ENCODE data around the gene NACA2. TPM values are rescaled to one million over a fixed set of nuclear protein-coding genes. Genes with fewer than 3 reads are reported as not detected.
"Not testable (repeated sequence)": the region's sequence is repeated elsewhere in the genome, so short reads cannot be mapped to it uniquely, and the experiment has no call there.

NACA2 gene
- total RNA-seq, 2 experiments from 2014 or later, result not detected

DNA sequence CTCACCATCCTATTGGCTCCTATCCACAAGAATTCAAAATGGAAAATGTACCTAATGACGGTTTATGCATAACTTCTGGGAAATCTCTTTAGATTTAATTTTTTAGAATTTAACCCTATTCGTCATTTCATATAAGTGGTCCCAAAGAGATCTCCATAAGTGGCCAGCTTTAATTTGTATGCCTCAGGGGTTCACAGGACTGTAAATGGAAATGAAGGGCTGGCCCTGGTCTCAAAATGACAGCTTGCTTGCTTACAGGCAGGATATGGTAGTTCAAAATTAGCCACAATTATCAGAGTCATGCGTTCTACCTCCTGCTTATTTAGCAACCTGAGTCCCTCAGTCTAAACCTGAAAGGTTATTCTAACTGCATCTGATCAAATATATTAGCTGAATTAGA is 6.6 kb upstream of the NACA2 start:
- intact Hi-C loops (cut with micrococcal nuclease), result no loop called here
- H3K9me3 Mint-ChIP-seq, result no peaks in the 10 kb centered on the region
- DNase-seq, result no peak
- H3K27me3 Mint-ChIP-seq (ENCODE audit: low read depth), result peaks cover 7% of the 10 kb centered on the region
- no peaks in the 10 kb centered on the region for H3K4me1 Mint-ChIP-seq (ENCODE audit: low read depth)
- CTCF ChIA-PET, result no interaction called here
- no peak overlapping the region for H3K27ac Mint-ChIP-seq
- H3K4me3 Mint-ChIP-seq, result no peak overlapping the region
- no peaks in the 10 kb centered on the region for H3K36me3 Mint-ChIP-seq (ENCODE audit: low read depth)

DNA sequence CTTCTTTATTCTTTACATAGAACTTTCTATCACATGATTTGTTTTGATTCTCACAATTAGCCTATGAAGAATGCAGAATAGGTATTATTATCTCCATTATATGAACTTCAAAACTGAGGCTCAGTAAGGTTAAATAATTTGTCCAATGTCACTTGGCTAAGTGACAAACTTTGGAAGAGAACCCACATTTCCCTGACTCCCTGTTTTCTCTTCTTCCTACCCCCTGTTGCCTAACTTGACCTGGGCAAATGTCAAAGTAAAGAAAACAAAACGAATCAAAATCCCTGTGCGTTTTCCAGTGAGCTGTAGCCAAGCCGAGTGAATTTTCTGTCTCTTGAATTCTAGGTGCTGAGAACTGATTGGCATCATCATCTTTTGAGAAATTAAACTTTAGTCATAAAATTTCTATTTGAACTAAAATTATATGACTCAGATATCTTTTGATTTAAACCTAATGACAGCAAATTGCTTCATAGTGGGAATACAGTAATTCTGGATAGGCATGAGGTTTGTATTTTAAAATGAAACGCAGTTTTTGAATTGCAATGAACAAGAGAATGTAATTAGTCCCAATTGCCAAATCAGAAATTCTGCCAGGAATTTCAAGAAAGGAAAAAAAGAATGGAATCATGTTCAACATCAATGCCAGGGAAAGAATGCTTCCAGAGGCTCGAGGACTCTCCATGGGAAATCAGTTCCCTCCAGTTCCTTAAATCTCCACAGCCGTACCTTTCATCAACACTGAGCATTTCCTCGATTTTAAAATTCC is 4.6 kb upstream of the NACA2 start:
- Mint-ChIP-seq H3K4me1 (ENCODE audit: low read depth) (no peaks in the 10 kb centered on the region), H3K36me3 (ENCODE audit: low read depth) (no peaks in the 10 kb centered on the region), H3K27ac (no peak overlapping the region), H3K4me3 (no peak overlapping the region), H3K9me3 (no peaks in the 10 kb centered on the region), H3K27me3 (ENCODE audit: low read depth) (peaks cover 7% of the 10 kb centered on the region)
- intact Hi-C loops (cut with micrococcal nuclease), result no loop called here
- CTCF ChIA-PET, result interaction anchor here (0.6 kb wide), 2 partner anchors 19 to 240 kb away, joined by 4 to 5 read pairs; no protein-coding TSS in a partner anchor
- DNase-seq, result no peak

DNA sequence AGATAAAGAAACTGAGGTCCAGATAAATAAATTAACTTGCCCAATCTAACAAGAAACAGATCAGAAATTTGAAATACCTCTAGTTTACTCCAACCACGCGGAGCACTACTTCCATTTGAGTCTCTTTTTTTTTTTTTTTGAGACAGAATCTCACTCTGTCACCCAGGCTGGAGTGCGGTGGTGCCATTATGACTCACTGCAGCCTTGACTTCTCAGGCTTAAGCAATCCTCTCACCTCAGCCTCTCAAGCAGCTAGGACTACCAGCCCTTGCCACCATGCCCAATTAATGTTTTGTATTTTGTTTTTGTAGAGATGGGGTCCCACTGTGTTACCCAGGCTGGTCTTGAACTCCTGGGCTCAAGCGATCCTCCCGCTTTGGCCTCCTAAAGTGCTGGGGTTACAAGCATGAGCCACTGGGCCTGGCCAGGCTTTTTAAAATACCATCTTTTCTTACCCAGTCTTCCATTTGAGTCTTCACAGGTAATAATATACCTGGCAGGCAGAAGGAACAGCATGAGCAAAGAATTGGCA is 3.3 kb upstream of the NACA2 start:
- intact Hi-C loops (cut with micrococcal nuclease), result no loop called here
- H3K27ac Mint-ChIP-seq, result no peak overlapping the region
- DNase-seq, result no peak

DNA sequence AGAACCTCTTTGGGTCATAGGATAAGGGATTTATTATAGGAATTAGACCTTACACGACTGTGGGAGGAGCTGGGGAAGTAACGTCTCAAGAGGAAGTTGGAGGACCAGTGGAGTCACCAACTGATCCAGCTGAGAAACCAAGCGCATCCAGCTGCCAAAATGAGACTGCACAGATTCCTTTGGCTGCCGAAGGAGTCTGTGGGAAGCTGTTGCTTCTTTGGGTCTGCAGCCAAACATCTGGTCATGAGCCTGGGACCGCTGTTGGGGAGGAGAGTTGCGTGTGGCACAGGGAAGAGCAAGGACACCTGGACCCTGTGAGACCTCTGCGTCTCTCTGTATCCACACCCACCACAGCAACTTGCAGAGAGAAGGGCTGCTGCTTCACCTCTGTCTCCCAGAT is 2.4 kb upstream of the NACA2 start:
- no peak overlapping the region for H3K27ac Mint-ChIP-seq
- H3K27me3 Mint-ChIP-seq (ENCODE audit: low read depth), result peaks cover 7% of the 10 kb centered on the region

More for the DNA sequence above, 3.3 kb upstream of the NACA2 start:
- Mint-ChIP-seq H3K36me3 (ENCODE audit: low read depth) (no peaks in the 10 kb centered on the region), H3K4me1 (ENCODE audit: low read depth) (no peaks in the 10 kb centered on the region), H3K27me3 (ENCODE audit: low read depth) (peaks cover 7% of the 10 kb centered on the region), H3K4me3 (no peak overlapping the region), H3K9me3 (no peaks in the 10 kb centered on the region)
- CTCF ChIA-PET, result no interaction called here

DNA sequence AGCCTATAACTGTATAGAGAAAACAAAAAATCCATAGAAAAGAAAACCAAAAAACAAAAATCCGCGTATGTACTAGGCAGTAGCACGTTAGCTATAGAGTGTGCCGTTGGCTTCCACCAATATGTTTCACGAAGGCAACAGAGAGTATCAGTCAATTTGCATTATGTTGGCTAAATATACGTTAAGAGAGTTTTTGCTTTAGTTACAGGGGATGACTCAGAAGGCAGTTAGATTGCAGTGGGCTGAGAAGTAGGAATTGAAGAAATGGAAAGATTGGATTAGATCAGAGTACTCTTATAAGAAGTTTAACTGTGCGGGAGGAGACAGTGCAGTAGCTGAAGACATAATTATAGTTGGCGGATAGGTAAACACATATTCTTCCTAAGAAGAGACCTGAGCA is 911 bp upstream of the NACA2 start:
- Mint-ChIP-seq H3K27ac (no peak overlapping the region), H3K27me3 (ENCODE audit: low read depth) (peaks cover 7% of the 10 kb centered on the region), H3K9me3 (no peaks in the 10 kb centered on the region), H3K4me1 (ENCODE audit: low read depth) (no peaks in the 10 kb centered on the region), H3K36me3 (ENCODE audit: low read depth) (no peaks in the 10 kb centered on the region), H3K4me3 (no peak overlapping the region)
- intact Hi-C loops (cut with micrococcal nuclease), result no loop called here
- no peak for DNase-seq
- CTCF ChIA-PET, result no interaction called here

More for the DNA sequence above, 2.4 kb upstream of the NACA2 start:
- Mint-ChIP-seq H3K36me3 (ENCODE audit: low read depth) (no peaks in the 10 kb centered on the region), H3K9me3 (no peaks in the 10 kb centered on the region), H3K4me1 (ENCODE audit: low read depth) (no peaks in the 10 kb centered on the region), H3K4me3 (no peak overlapping the region)
- DNase-seq, result no peak
- CTCF ChIA-PET, result no interaction called here
- intact Hi-C loops (cut with micrococcal nuclease), result no loop called here

DNA sequence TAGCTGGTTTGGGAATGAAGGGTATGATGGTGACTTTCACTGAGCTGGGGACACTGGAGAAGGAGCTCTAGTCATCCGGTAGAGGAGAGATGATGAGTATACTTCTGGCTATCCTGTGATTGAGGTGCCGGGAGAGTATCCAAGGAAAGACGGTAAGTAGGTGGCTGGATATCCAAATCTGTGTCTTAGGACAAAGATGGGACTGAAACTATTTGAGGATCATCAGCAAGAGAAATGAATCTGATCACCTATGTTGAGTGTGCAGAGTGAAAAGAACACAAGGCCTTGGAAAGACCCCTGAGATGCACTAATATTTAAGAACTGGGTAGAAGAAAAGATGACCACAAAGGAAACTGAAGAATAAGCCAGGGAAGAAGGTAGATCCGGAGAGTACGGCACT is 1.0 kb downstream of the NACA2 start:
- H3K4me1 Mint-ChIP-seq (ENCODE audit: low read depth), result no peaks in the 10 kb centered on the region
- intact Hi-C loops (cut with micrococcal nuclease), result no loop called here
- no peaks in the 10 kb centered on the region for H3K36me3 Mint-ChIP-seq (ENCODE audit: low read depth)
- H3K4me3 Mint-ChIP-seq, result no peak overlapping the region
- DNase-seq, result no peak
- CTCF ChIA-PET, result no interaction called here
- H3K9me3 Mint-ChIP-seq, result no peaks in the 10 kb centered on the region
- peaks cover 5% of the 10 kb centered on the region for H3K27me3 Mint-ChIP-seq (ENCODE audit: low read depth)
- H3K27ac Mint-ChIP-seq, result no peak overlapping the region

DNA sequence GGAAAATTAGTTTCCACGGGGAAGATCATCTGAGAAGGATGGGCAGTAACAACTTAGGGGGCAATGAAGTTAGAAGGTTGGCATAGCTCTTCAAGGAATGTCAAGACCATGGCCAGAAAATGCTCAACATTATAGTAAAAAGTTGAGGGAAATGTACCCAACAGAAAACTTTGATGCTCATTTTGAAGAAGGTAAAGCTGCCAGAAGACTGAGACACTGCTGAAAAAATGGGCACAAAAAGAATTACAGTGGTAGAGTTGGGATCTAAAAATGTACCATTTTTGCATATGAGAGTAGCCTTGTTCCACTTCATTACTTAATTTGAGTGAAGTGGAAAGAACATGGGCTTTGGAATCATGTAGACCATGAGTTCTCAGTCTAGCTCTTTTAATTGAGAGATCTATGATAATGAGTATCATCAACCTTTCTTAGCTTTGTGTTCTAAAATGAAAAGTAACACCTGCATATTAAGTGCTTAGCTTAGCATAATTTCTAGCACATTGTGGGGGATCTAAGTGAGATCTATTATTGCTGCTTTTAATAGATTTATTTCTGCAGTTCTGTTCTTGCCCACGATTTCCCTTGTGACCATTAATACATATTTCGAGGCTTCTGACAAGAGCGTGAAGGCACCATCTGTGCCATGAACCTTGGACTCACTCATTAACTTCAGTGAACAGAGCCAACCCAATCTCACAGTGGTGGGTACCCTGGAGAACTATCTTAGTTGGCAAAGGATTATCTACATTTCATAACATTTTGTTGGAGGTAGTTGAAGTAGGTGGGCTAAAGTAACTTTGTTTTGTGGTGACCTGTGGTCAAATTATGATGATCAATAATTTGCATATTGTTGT is 3.0 kb downstream of the NACA2 start:
- no peaks in the 10 kb centered on the region for H3K4me1 Mint-ChIP-seq (ENCODE audit: low read depth)
- H3K9me3 Mint-ChIP-seq, result no peaks in the 10 kb centered on the region
- H3K27me3 Mint-ChIP-seq (ENCODE audit: low read depth), result peaks cover 1% of the 10 kb centered on the region
- no peak for DNase-seq
- intact Hi-C loops (cut with micrococcal nuclease), result no loop called here
- no peak overlapping the region for H3K27ac Mint-ChIP-seq
- H3K4me3 Mint-ChIP-seq, result no peak overlapping the region
- CTCF ChIA-PET, result interaction anchor here (0.7 kb wide), 1 partner anchor 192 kb away, joined by 3 read pairs; no protein-coding TSS in a partner anchor
- H3K36me3 Mint-ChIP-seq (ENCODE audit: low read depth), result no peaks in the 10 kb centered on the region

DNA sequence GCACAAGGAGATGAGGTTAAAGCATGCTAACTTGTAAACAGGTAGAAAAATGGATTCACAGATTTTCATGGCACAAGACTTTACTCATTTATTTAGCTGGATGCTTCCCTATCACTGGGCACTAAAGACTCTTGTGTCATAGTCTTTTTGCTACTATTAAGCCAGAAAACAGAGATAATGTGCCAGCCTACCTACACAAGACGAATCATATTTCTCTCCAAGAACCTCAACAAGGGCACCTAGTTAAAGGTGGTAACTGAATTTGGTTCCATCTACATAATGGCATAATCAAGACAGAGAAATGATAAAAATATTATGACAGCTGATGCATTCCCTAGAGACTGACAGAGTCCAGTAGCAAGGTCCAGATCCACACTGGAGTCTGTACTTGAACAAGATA is 3.8 kb downstream of the NACA2 start:
- no peak overlapping the region for H3K27ac Mint-ChIP-seq
- no peaks in the 10 kb centered on the region for H3K27me3 Mint-ChIP-seq (ENCODE audit: low read depth)
- H3K4me1 Mint-ChIP-seq (ENCODE audit: low read depth), result no peaks in the 10 kb centered on the region
- CTCF ChIA-PET, result interaction anchor here (0.7 kb wide), 1 partner anchor 191 kb away, joined by 3 read pairs; no protein-coding TSS in a partner anchor
- no peak for DNase-seq
- intact Hi-C loops (cut with micrococcal nuclease), result no loop called here
- H3K36me3 Mint-ChIP-seq (ENCODE audit: low read depth), result no peaks in the 10 kb centered on the region
- no peaks in the 10 kb centered on the region for H3K9me3 Mint-ChIP-seq
- no peak overlapping the region for H3K4me3 Mint-ChIP-seq

DNA sequence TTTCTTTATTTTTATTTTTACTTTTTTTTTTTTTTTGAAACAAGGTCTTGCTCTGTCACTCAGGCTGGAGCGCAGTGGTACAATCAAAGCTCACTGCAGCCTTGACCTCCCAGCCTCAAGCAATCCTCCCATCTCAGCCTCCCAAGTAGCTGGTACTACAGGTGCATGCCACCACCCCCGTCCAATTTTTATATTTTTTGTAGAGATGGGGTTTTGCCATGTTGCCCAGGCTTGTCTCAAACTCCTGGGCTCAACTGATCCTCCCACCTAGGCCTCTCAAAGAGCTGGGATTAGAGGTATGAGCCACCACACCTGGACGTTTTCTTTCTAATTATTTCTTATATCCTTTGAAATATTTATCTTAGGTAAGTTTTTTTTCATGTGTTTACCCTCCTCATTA is 4.4 kb downstream of the NACA2 start:
- H3K4me3 Mint-ChIP-seq; H3K27ac Mint-ChIP-seq; H3K9me3 Mint-ChIP-seq; intact Hi-C loops (cut with micrococcal nuclease); DNase-seq; H3K27me3 Mint-ChIP-seq (ENCODE audit: low read depth); H3K4me1 Mint-ChIP-seq (ENCODE audit: low read depth); H3K36me3 Mint-ChIP-seq (ENCODE audit: low read depth): not testable (repeated sequence)
- CTCF ChIA-PET, result interaction anchor here (0.6 to 0.7 kb wide), 2 partner anchors 19 to 898 kb away, joined by 3 to 4 read pairs; no protein-coding TSS in a partner anchor

DNA sequence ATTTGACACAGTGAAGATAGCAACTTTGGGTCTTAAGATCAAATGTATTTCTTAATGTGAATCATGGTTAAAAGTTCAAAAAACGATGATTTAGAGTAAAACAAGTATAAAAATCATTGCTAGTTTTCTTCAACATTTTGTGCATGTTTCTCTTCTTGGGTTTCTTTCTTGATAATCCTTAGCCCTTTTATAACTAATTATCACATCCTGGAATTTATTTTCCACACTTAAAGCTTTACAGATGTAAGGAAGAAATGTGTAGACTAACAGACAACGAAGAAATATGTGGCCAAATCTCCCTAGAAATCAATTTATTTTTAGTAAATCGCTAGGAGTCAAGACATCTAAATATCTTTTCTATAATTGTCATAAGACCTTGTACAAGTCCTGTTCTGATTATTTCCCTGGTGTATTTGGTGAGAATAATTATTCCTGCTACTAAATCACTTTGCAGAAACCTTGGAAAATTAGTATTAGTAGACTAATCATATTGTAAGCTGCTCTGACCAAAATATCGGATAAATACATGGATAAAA is 4.9 kb downstream of the NACA2 start:
- no peaks in the 10 kb centered on the region for H3K4me1 Mint-ChIP-seq (ENCODE audit: low read depth)
- H3K27ac Mint-ChIP-seq, result no peak overlapping the region
- no peak for DNase-seq
- no peak overlapping the region for H3K4me3 Mint-ChIP-seq
- no peaks in the 10 kb centered on the region for H3K27me3 Mint-ChIP-seq (ENCODE audit: low read depth)
- intact Hi-C loops (cut with micrococcal nuclease), result no loop called here
- no peaks in the 10 kb centered on the region for H3K9me3 Mint-ChIP-seq
- H3K36me3 Mint-ChIP-seq (ENCODE audit: low read depth), result no peaks in the 10 kb centered on the region
- CTCF ChIA-PET, result interaction anchor here (0.6 to 0.7 kb wide), 3 partner anchors 20 to 898 kb away, joined by 3 to 4 read pairs (median 3); no protein-coding TSS in a partner anchor

DNA sequence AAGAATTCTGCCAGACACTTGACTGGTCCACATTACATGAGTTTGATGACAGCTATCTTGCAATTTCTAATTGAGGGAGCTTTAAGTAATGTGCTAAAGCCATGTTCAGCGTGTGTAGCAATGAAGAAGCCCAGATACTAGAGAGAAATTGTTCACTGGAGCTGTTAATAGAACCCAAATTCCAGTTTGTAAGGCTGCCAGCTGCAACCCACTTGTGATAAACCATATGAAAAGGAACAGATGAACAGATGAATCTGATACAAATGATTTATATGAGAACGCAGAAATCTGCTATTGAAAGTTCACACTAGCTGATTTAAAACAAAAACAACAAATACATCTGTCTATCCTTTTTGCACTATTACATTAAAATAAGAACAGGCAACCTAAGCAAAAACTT is 6.2 kb downstream of the NACA2 start:
- Mint-ChIP-seq H3K36me3 (ENCODE audit: low read depth) (no peaks in the 10 kb centered on the region), H3K9me3 (no peaks in the 10 kb centered on the region), H3K27ac (no peak overlapping the region), H3K27me3 (ENCODE audit: low read depth) (peaks cover 6% of the 10 kb centered on the region), H3K4me3 (no peak overlapping the region), H3K4me1 (ENCODE audit: low read depth) (no peaks in the 10 kb centered on the region)
- no peak for DNase-seq
- CTCF ChIA-PET, result interaction anchor here (0.9 kb wide), 1 partner anchor 10 kb away, joined by 3 read pairs; no protein-coding TSS in a partner anchor
- intact Hi-C loops (cut with micrococcal nuclease), result no loop called here

DNA sequence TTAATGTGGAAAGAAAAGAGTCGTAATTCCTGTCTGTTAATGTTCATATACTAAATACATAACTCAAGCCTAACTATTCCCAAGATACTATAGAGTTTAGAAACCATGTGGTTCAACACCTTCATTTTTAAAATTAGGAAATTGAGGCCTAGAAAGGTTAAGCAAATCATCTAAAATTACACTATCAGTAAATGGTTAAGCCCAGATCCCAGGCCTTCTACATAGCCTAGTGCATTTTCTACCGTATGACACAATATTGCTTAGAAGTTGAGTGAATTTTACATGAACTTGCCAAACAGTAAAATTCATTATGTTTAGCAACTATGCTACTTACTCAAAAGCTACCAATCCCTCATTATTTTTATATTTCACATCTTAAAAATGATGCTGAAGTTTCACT is 6.8 kb downstream of the NACA2 start:
- no peaks in the 10 kb centered on the region for H3K36me3 Mint-ChIP-seq (ENCODE audit: low read depth)

More for the DNA sequence above, 6.8 kb downstream of the NACA2 start:
- intact Hi-C loops (cut with micrococcal nuclease), result no loop called here
- H3K27me3 Mint-ChIP-seq (ENCODE audit: low read depth), result peaks cover 8% of the 10 kb centered on the region
- no peak for DNase-seq
- no peak overlapping the region for H3K4me3 Mint-ChIP-seq
- H3K4me1 Mint-ChIP-seq (ENCODE audit: low read depth), result no peaks in the 10 kb centered on the region
- H3K27ac Mint-ChIP-seq, result no peak overlapping the region
- H3K9me3 Mint-ChIP-seq, result no peaks in the 10 kb centered on the region
- CTCF ChIA-PET, result interaction anchor here (0.9 kb wide), 1 partner anchor 10 kb away, joined by 3 read pairs; no protein-coding TSS in a partner anchor

All from activated naive CD4-positive, alpha-beta T cell treated with anti-CD3 and anti-CD28 coated beads for 36 hours (primary cell).